Thoracic aorta (tissue), 2 donors: ENCODE data around the gene TSHZ3. TPM values are rescaled to one million over a fixed set of nuclear protein-coding genes. Genes with fewer than 3 reads are reported as not detected.

Experiments
- ATAC-seq: fragments of 150-250 bp; one replicate; pipeline ENCODE4 v1.8.0; 2017; ENCODE audit warnings: low read depth; ENCODE audit not compliant: insufficient number of reproducible peaks, low FRiP score
- DNase-seq: peaks from one replicate; pipeline ENCODE4 v3.0.0-alpha.2; 2020; ENCODE audit warnings: low spot score
- H3K27ac ChIP-seq, 2 donors: fragments of 200-600 bp; sonication (generic); 1 replicate in 1 of 2; 2 replicates in 1 of 2; pipeline ENCODE4 v1.5.1; 2016; ENCODE audit warnings: mild to moderate bottlenecking in 2 of 2, moderate library complexity in 2 of 2
- H3K27me3 ChIP-seq: fragments of 200-600 bp; sonication (generic); replicated peaks from 2 replicates; pipeline ENCODE4 v1.6.0; 2016; ENCODE audit warnings: mild to moderate bottlenecking; ENCODE audit not compliant: insufficient read depth
- H3K36me3 ChIP-seq: fragments of 200-600 bp; sonication (generic); one replicate; pipeline ENCODE4 v1.5.1; 2016
- H3K4me1 ChIP-seq, 2 donors: fragments of 200-600 bp; sonication (generic); 1 replicate in 1 of 2; 2 replicates in 1 of 2; pipeline versions ENCODE4 v1.5.1 to v1.6.0; 2016; ENCODE audit warnings: low read depth in 2 of 2, mild to moderate bottlenecking in 1 of 2; ENCODE audit not compliant: control insufficient read depth in 1 of 2
- H3K4me3 ChIP-seq: fragments of 200-600 bp; sonication (generic); 2 replicates; pipeline ENCODE4 v1.5.1; 2016; ENCODE audit warnings: mild to moderate bottlenecking
- H3K9me3 ChIP-seq: fragments of 200-600 bp; sonication (generic); 2 replicates; pipeline ENCODE4 v1.5.1; 2016
- total RNA-seq, 2 donors: library from RNA; depleted of rRNA; stranded (reverse); fragments of >200 nt; gene quantifications; one replicate each; pipeline versions ENCODE4 v1.1.0 to v1.2.3, GENCODE V29; 2016
- TF ChIP-seq, protein P1 (sequence below): fragments of 200-600 bp; sonication (generic); IDR thresholded peaks from one replicate; pipeline ENCODE4 v1.5.1; 2019; ENCODE audit warnings: antibody characterized with exemption

TSHZ3 gene
- total RNA-seq, 2 donors from 2014 or later, result 9.3 to 10.2 TPM

DNA sequence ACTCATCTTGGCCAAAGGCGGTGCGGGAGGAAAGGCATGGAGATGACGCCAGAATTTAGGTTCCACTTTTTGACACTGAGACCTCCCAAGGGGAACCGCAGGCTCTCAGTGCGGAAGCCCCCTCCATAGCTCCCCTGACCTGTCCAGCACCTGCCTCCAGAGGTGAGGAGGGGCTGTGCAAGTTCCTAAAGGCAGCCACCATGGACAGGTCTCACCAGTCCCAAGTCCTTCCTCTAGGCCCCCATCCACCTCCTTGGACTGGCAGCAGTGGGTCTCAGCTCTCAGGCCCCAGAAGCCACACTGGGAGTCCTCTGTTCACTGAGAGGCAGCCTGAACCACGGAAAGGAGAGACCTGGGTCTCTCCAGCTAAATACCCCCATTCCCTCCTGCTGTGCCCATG, 31.6 kb upstream of the TSHZ3 start:
- Histone ChIP-seq H3K27ac (no peak overlapping the region), H3K27me3 (no peaks in the 10 kb centered on the region), H3K9me3 (no peaks in the 10 kb centered on the region), H3K36me3 (no peaks in the 10 kb centered on the region), H3K4me3 (no peak overlapping the region), H3K4me1 (no peaks in the 10 kb centered on the region)
- TF ChIP-seq, protein P1, sequence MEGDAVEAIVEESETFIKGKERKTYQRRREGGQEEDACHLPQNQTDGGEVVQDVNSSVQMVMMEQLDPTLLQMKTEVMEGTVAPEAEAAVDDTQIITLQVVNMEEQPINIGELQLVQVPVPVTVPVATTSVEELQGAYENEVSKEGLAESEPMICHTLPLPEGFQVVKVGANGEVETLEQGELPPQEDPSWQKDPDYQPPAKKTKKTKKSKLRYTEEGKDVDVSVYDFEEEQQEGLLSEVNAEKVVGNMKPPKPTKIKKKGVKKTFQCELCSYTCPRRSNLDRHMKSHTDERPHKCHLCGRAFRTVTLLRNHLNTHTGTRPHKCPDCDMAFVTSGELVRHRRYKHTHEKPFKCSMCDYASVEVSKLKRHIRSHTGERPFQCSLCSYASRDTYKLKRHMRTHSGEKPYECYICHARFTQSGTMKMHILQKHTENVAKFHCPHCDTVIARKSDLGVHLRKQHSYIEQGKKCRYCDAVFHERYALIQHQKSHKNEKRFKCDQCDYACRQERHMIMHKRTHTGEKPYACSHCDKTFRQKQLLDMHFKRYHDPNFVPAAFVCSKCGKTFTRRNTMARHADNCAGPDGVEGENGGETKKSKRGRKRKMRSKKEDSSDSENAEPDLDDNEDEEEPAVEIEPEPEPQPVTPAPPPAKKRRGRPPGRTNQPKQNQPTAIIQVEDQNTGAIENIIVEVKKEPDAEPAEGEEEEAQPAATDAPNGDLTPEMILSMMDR, result no peak
- DNase-seq (no peak), ATAC-seq (no peak)

DNA sequence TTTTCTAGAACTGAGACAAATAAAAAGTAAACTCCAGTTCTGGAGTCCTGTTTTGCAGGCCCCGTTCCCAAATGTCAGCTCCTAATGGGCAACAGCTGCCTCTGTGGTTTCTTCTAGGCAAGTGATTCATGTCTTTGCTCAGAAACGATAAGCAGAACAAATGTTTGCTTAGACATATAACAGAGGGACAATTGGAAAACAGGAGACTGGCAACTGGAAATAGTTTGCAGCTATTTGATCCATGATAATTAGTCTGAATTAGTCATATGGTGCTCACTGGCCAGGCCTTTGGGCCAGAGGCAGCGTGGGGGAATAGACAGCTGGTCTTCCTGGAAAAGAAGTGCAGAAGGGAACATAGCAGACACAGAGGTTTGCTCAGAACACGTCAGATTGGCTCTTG, 29.2 kb upstream of the TSHZ3 start:
- DNase-seq, result no peak

DNA sequence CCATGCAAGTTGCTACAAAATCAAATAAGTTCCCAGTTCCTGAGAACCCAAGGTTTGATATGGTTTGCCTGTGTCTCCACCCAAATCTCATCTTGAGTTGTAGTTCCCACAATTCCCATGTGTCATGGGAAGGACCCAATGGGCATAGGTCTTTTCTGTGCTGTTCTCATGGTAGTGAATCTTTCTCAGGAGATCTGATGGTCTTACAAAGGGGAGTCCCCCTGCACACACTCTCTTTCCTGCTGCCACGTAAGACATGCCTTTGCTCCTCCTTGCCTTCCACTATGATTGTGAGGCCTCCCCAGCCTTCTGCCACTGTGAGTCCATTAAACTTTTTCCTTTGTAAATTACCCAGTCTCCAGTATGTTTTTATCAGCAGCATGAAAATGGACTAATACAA, 28.5 kb upstream of the TSHZ3 start:
- TF ChIP-seq, protein P1, result no peak
- no peaks in the 10 kb centered on the region for H3K27me3 ChIP-seq
- H3K36me3 ChIP-seq, result no peaks in the 10 kb centered on the region
- ATAC-seq, result no peak
- no peak overlapping the region for H3K27ac ChIP-seq
- no peak overlapping the region for H3K4me3 ChIP-seq
- DNase-seq, result no peak
- H3K9me3 ChIP-seq, result no peaks in the 10 kb centered on the region
- H3K4me1 ChIP-seq, result no peaks in the 10 kb centered on the region

More for the DNA sequence above, 29.2 kb upstream of the TSHZ3 start:
- Histone ChIP-seq H3K27ac (no peak overlapping the region), H3K4me1 (no peaks in the 10 kb centered on the region), H3K36me3 (no peaks in the 10 kb centered on the region), H3K9me3 (no peaks in the 10 kb centered on the region), H3K27me3 (no peaks in the 10 kb centered on the region), H3K4me3 (no peak overlapping the region)
- TF ChIP-seq, protein P1, result no peak
- no peak for ATAC-seq

DNA sequence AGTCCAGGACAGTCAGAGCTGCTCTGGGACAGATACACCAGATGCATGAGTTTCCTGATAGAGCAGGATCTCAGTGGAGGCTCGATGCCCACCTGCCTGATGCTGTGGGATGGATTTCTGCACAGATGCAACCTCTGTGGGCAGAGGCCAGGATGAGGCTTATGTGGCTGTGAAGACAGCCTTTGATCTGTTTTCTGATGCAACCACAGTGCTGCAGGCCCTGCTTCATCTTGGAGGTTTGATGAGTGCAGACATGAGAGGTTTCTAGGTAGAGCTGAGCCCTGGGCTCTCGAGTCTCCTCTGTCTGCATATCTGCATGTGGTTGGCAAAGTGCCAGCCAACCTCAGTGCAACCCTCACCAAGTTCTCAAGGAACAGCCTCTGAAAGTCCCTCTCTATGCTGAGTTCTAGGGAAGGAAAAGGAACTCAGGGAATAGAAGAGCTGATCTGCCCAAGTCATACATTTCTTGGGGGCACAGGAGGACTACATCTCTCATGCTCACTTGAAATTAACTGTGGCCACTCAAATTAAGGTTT, 23.1 kb upstream of the TSHZ3 start:
- DNase-seq, result no peak
- Histone ChIP-seq H3K36me3 (no peaks in the 10 kb centered on the region), H3K27ac (no peak overlapping the region), H3K4me3 (no peak overlapping the region), H3K4me1 (no peaks in the 10 kb centered on the region), H3K9me3 (no peaks in the 10 kb centered on the region), H3K27me3 (no peaks in the 10 kb centered on the region)
- no peak for ATAC-seq
- TF ChIP-seq, protein P1, result no peak

DNA sequence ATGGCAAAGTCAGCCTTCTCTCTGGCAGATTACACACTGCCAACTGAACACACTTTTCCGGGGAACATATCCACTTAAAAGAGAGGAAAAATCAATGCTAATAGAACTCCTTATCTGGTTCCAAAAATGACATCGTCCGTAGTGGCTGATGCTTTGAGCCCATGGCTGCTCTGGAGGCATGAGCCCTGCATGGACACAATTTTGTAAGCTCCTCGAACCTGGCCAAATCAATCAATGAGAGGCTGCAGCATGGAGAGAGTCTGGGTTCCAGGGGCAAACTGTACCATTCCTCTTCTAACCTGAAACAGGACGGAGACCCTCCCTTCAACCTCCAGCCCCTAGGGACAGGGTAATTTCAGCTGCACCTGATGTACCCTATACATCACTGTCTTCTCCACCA, 21.0 kb upstream of the TSHZ3 start:
- no peaks in the 10 kb centered on the region for H3K36me3 ChIP-seq
- DNase-seq (no peak), ATAC-seq (no peak)
- no peaks in the 10 kb centered on the region for H3K27me3 ChIP-seq
- H3K27ac ChIP-seq, result no peak overlapping the region
- no peaks in the 10 kb centered on the region for H3K4me1 ChIP-seq
- no peaks in the 10 kb centered on the region for H3K9me3 ChIP-seq
- no peak overlapping the region for H3K4me3 ChIP-seq
- TF ChIP-seq, protein P1, result no peak
